H1 (cell line): Measurements from ENCODE around the gene GALNT12. TPM values are rescaled to one million over a fixed set of nuclear protein-coding genes. Genes with fewer than 3 reads are reported as not detected.

Experiments
- HDAC2 ChIP-seq, 2 experiments: fragments of 300-600 bp in 1 of 2; sonication (generic) in 1 of 2; IDR thresholded peaks; 2 replicates each; pipeline ENCODE4 v1.6.1; 2011 to 2012; ENCODE audit warnings: low read depth in 2 of 2, low read length in 2 of 2, mild to moderate bottlenecking in 2 of 2, moderate library complexity in 2 of 2, borderline replicate concordance in 1 of 2, inconsistent platforms in 1 of 2
- POLR2A ChIP-seq, 2 experiments: IDR thresholded peaks; 1 replicate in 1 of 2; 2 replicates in 1 of 2; pipeline ENCODE4 v1.6.1; 2011; ENCODE audit warnings: low read depth in 2 of 2, low read length in 2 of 2, mild to moderate bottlenecking in 2 of 2; ENCODE audit errors: control extremely low read depth in 1 of 2
- RNF2 ChIP-seq: fragments of 200-900, 300-1000 bp; sonication (generic); IDR thresholded peaks from 2 replicates; pipeline ENCODE4 v1.7.1; 2016; ENCODE audit warnings: borderline replicate concordance, low read depth, mild to moderate bottlenecking, antibody characterized with exemption, low read length; ENCODE audit not compliant: poor library complexity, severe bottlenecking; ENCODE audit errors: missing control alignments
- SIX5 ChIP-seq: IDR thresholded peaks from 2 replicates; pipeline ENCODE4 v1.6.1; 2011; ENCODE audit warnings: mild to moderate bottlenecking, low read depth, low read length
- SRF ChIP-seq: IDR thresholded peaks from 2 replicates; pipeline ENCODE4 v1.6.1; 2011; ENCODE audit warnings: mild to moderate bottlenecking, low read depth, low read length, moderate library complexity
- TAF7 ChIP-seq: optimal IDR thresholded peaks from 2 replicates; pipeline ENCODE3; 2011; ENCODE audit warnings: low read depth, mild to moderate bottlenecking, inconsistent platforms, low read length, moderate library complexity, borderline replicate concordance
- TCF12 ChIP-seq: IDR thresholded peaks from 2 replicates; pipeline ENCODE4 v1.6.1; 2011; ENCODE audit warnings: low read depth, mild to moderate bottlenecking, low read length
- polyA plus RNA-seq, 7 experiments: library from polyadenylated mRNA; depleted of rRNA in 3 of 7; stranded (reverse) in 5 of 7; unstranded in 2 of 7; fragments of >200 nt in 5 of 7; fragments of 200-250 nt in 2 of 7; gene quantifications; 1 replicate in 5 of 7; 2 replicates in 1 of 7; 4 replicates in 1 of 7; pipeline versions ENCODE4 v1.2.1 to v1.2.3, GENCODE V29; 2011 to 2013; ENCODE audit warnings: missing spikeins in 2 of 7, mixed read lengths in 2 of 7
- total RNA-seq: library from RNA; stranded (reverse); fragmentation: NEBNext Ultra II Directional; extraction: Animal tissue kit (Norgen Biotek cat#: 25700); gene quantifications from 2 replicates; pipeline ENCODE4 v1.2.1, GENCODE V29; 2021
- TF ChIP-seq, protein P1 (sequence below): IDR thresholded peaks from 2 replicates; pipeline ENCODE4 v1.6.1; 2011; ENCODE audit warnings: low read depth, mild to moderate bottlenecking, low read length; ENCODE audit not compliant: insufficient read depth
- TF ChIP-seq, protein P2 (sequence below): fragments of 300-600 bp; sonication (generic); IDR thresholded peaks from 2 replicates; pipeline ENCODE4 v1.7.1; 2012; ENCODE audit warnings: low read length, moderate library complexity, mild to moderate bottlenecking, inconsistent platforms; ENCODE audit not compliant: insufficient replicate concordance

Gene GALNT12
- total and polyA plus RNA-seq, 2 of the 8 experiments (the other 6 are each of a cell fraction or from before 2014, with no cell fraction given): 16.2 to 19.6 TPM

DNA sequence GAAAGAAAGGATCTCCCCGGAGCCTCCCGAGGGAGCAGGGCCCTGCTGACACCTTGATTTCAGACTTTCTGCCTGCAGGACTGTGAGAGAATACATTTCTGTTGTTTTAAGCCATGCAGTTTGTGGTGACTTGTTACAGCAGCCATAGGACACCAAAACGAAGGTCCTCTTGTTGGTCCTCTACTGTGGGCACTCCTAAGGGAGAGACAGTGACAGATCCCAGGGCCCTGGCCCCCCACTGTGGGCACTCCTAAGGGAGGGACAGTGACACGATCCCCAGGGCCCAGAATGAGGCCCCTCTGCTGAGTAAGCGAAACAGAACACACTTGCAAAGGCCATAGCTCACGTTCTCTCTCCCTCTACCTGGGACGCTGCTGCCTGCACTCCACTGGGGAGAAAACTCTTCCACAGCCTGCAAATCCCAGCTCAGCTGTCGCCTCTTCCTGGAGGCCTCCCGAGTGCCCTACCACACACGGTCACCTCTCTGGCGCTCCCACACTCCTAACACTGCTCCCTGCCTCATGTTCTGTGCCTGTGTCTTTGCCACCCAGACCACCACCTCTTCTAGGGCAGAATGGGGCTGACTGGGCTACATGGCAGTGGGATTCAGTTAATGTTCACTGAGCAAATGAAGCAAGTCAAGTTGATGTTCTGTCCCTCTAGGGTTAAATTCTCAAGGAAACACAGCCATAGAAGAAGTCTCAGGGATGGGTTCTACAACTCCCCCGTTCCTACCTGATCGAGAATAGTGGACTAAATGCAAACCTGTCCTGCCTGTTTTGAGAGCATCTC lies 34.9 kb upstream of the GALNT12 start (continued):
- no peak for TF ChIP-seq TAF7
- no peak for TF ChIP-seq TCF12
- TF ChIP-seq, protein P1, sequence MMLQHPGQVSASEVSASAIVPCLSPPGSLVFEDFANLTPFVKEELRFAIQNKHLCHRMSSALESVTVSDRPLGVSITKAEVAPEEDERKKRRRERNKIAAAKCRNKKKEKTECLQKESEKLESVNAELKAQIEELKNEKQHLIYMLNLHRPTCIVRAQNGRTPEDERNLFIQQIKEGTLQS: no peak
- no peak for TF ChIP-seq RNF2
- TF ChIP-seq HDAC2 (IDR thresholded peaks at IDR 0.05; ENCODE audit: borderline replicate concordance in 1 of 2, low read depth in 2 of 2, low read length in 2 of 2): no peak
- TF ChIP-seq, protein P2, sequence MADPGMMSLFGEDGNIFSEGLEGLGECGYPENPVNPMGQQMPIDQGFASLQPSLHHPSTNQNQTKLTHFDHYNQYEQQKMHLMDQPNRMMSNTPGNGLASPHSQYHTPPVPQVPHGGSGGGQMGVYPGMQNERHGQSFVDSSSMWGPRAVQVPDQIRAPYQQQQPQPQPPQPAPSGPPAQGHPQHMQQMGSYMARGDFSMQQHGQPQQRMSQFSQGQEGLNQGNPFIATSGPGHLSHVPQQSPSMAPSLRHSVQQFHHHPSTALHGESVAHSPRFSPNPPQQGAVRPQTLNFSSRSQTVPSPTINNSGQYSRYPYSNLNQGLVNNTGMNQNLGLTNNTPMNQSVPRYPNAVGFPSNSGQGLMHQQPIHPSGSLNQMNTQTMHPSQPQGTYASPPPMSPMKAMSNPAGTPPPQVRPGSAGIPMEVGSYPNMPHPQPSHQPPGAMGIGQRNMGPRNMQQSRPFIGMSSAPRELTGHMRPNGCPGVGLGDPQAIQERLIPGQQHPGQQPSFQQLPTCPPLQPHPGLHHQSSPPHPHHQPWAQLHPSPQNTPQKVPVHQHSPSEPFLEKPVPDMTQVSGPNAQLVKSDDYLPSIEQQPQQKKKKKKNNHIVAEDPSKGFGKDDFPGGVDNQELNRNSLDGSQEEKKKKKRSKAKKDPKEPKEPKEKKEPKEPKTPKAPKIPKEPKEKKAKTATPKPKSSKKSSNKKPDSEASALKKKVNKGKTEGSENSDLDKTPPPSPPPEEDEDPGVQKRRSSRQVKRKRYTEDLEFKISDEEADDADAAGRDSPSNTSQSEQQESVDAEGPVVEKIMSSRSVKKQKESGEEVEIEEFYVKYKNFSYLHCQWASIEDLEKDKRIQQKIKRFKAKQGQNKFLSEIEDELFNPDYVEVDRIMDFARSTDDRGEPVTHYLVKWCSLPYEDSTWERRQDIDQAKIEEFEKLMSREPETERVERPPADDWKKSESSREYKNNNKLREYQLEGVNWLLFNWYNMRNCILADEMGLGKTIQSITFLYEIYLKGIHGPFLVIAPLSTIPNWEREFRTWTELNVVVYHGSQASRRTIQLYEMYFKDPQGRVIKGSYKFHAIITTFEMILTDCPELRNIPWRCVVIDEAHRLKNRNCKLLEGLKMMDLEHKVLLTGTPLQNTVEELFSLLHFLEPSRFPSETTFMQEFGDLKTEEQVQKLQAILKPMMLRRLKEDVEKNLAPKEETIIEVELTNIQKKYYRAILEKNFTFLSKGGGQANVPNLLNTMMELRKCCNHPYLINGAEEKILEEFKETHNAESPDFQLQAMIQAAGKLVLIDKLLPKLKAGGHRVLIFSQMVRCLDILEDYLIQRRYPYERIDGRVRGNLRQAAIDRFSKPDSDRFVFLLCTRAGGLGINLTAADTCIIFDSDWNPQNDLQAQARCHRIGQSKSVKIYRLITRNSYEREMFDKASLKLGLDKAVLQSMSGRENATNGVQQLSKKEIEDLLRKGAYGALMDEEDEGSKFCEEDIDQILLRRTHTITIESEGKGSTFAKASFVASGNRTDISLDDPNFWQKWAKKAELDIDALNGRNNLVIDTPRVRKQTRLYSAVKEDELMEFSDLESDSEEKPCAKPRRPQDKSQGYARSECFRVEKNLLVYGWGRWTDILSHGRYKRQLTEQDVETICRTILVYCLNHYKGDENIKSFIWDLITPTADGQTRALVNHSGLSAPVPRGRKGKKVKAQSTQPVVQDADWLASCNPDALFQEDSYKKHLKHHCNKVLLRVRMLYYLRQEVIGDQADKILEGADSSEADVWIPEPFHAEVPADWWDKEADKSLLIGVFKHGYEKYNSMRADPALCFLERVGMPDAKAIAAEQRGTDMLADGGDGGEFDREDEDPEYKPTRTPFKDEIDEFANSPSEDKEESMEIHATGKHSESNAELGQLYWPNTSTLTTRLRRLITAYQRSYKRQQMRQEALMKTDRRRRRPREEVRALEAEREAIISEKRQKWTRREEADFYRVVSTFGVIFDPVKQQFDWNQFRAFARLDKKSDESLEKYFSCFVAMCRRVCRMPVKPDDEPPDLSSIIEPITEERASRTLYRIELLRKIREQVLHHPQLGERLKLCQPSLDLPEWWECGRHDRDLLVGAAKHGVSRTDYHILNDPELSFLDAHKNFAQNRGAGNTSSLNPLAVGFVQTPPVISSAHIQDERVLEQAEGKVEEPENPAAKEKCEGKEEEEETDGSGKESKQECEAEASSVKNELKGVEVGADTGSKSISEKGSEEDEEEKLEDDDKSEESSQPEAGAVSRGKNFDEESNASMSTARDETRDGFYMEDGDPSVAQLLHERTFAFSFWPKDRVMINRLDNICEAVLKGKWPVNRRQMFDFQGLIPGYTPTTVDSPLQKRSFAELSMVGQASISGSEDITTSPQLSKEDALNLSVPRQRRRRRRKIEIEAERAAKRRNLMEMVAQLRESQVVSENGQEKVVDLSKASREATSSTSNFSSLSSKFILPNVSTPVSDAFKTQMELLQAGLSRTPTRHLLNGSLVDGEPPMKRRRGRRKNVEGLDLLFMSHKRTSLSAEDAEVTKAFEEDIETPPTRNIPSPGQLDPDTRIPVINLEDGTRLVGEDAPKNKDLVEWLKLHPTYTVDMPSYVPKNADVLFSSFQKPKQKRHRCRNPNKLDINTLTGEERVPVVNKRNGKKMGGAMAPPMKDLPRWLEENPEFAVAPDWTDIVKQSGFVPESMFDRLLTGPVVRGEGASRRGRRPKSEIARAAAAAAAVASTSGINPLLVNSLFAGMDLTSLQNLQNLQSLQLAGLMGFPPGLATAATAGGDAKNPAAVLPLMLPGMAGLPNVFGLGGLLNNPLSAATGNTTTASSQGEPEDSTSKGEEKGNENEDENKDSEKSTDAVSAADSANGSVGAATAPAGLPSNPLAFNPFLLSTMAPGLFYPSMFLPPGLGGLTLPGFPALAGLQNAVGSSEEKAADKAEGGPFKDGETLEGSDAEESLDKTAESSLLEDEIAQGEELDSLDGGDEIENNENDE: no peak
- TF ChIP-seq POLR2A (IDR thresholded peaks at IDR 0.05; ENCODE audit: control extremely low read depth in 1 of 2, low read depth in 2 of 2, low read length in 2 of 2): no peak
- no peak for TF ChIP-seq SRF
- TF ChIP-seq SIX5: no peak
